ENCODE measurements around the gene GDA. TPM values are rescaled to one million over a fixed set of nuclear protein-coding genes. Genes with fewer than 3 reads are reported as not detected.

The GDA gene
- total and polyA plus RNA-seq, 9 donors: 0.16 to 6.1 (median 0.25) TPM

DNA sequence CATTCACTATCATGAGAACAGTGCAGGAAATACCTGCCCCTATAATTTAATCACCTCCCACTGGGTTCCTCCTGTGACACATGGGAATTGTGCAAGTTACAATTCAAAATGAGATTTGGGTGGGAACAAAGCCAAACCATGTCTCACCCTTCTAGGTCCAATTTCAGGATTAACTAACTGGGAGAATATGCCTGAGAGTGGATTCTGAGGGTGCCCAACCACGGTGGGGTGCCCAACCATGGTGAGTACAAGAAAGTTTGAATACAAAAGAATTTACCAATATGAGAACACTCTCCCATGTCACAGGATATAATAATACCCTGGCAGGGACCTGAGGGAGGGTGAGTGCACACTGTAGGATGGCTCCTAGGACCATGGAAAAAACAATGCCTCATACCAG lies 17.2 kb upstream of the GDA start:
- DNase-seq: no peak
- Histone ChIP-seq H3K27me3 (ENCODE audit: control insufficient read depth, insufficient read depth, low read length) (no peaks in the 10 kb centered on the region), H3K4me1 (ENCODE audit: control insufficient read depth, insufficient read depth, low read length) (no peaks in the 10 kb centered on the region), H3K27ac (ENCODE audit: low read length) (no peak overlapping the region), H3K9me3 (replicated peaks; ENCODE audit: control insufficient read depth, low read depth, low read length) (no peaks in the 10 kb centered on the region), H3K36me3 (ENCODE audit: control insufficient read depth, insufficient read depth, low read length) (no peaks in the 10 kb centered on the region), H3K4me3 (ENCODE audit: low read length) (no peak overlapping the region)
- no CpG with 5 or more reads among the region's 1 CpG for WGBS (ENCODE audit: insufficient coverage)

DNA sequence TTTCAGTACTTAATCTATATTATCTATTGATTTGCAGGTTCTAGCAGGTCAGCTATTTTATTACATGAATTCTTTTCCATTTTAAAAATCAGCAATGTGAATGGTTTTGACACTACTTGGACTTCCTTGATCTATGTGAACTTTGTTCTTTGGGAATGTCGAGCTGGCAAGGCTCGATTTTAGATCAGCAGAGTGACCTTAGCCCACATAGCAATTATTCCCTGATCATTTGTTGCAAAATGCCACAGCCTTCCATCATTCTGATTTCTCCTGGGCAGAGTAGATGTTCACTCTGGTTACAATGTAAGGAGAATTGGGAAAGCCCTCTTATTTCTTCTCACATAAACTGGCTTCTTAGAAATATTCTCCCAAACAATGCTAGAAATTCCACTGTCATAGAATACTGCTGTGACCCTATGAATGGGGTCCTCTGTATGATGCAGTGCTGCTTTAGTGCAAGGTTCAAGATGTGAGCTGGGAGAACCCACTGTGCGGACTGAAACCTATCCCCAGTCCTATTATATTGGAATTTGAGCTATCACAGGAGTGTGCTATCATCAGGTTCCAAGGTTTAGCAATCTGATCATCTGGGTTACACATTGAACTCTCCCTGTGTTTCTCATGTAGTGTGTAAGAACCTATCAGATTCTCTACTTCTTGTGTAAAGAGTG lies 15.7 kb upstream of the GDA start:
- no peaks in the 10 kb centered on the region for H3K36me3 ChIP-seq (ENCODE audit: control insufficient read depth, insufficient read depth, low read length)
- WGBS (ENCODE audit: insufficient coverage): no CpG with 5 or more reads among the region's 3 CpGs
- DNase-seq: no peak
- H3K9me3 ChIP-seq (replicated peaks; ENCODE audit: control insufficient read depth, low read depth, low read length): no peaks in the 10 kb centered on the region
- no peak overlapping the region for H3K4me3 ChIP-seq (ENCODE audit: low read length)
- no peaks in the 10 kb centered on the region for H3K27me3 ChIP-seq (ENCODE audit: control insufficient read depth, insufficient read depth, low read length)
- H3K27ac ChIP-seq (ENCODE audit: low read length): no peak overlapping the region
- no peaks in the 10 kb centered on the region for H3K4me1 ChIP-seq (ENCODE audit: control insufficient read depth, insufficient read depth, low read length)

DNA sequence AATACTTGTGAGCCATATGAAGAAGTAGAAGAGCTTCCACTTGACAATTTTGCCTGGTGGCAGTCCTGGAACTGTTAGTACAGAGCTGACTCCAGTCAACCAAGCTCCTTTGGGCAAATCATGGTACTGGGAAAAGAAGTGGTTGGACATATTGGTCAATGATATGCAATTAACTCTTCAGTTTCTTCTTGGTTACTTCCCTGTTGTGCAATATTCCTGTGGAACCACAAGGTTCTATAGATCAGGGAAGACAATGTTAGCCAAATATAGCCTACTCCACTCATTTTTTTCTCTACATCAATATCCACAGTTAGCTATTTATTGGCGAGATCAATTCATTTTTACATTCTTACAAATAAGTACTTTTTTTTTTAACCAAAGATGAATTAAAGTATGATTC lies 14.4 kb upstream of the GDA start:
- no peak for DNase-seq
- Histone ChIP-seq H3K4me3 (ENCODE audit: low read length) (no peak overlapping the region), H3K27ac (ENCODE audit: low read length) (no peak overlapping the region), H3K36me3 (ENCODE audit: control insufficient read depth, insufficient read depth, low read length) (no peaks in the 10 kb centered on the region), H3K27me3 (ENCODE audit: control insufficient read depth, insufficient read depth, low read length) (no peaks in the 10 kb centered on the region), H3K4me1 (ENCODE audit: control insufficient read depth, insufficient read depth, low read length) (no peaks in the 10 kb centered on the region), H3K9me3 (replicated peaks; ENCODE audit: control insufficient read depth, low read depth, low read length) (no peaks in the 10 kb centered on the region)
- no CpG with 5 or more reads among the region's 1 CpG for WGBS (ENCODE audit: insufficient coverage)

DNA sequence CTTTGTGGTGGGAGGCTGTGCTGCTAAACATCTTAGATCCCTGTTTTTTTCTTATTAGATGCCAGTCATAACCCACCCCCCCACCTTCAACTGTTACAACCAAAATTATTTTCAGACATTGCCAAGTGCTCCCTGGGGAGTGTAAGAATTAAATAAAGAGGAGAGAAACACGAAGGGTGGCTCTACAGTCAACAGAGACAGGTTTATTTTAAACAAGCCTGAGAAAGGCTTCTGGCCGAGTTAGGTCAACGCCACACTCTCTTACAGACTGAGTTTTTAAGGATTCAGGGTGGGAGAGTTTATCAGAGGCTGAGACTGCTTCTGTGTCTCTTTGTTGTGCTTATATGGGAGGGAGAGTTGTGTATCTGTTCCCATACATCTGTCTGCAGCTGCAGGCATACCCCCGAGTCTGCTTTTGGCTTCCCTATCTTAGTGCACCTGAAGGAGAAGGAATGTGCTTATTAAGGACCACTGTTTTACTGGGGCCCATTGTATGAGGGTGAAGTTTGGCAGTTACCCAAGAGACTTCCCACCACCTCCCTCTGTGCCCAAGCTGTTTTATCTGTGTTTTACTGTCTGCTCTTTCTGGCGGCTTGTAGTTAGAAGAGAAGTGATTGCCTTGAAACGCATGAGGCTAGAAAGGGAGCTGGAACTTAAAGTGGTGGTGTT lies 11.4 kb upstream of the GDA start:
- H3K36me3 ChIP-seq (ENCODE audit: control insufficient read depth, insufficient read depth, low read length): no peaks in the 10 kb centered on the region
- H3K4me3 ChIP-seq (ENCODE audit: low read length): no peak overlapping the region
- 80% methylated on average over 3 of the region's 6 CpGs for WGBS (ENCODE audit: insufficient coverage)
- no peaks in the 10 kb centered on the region for H3K9me3 ChIP-seq (replicated peaks; ENCODE audit: control insufficient read depth, low read depth, low read length)
- no peak for DNase-seq
- no peak overlapping the region for H3K27ac ChIP-seq (ENCODE audit: low read length)
- H3K4me1 ChIP-seq (ENCODE audit: control insufficient read depth, insufficient read depth, low read length): no peaks in the 10 kb centered on the region
- H3K27me3 ChIP-seq (ENCODE audit: control insufficient read depth, insufficient read depth, low read length): no peaks in the 10 kb centered on the region

- H3K27ac ChIP-seq (ENCODE audit: low read length): no peak overlapping the region
- no peak overlapping the region for H3K4me3 ChIP-seq (ENCODE audit: low read length)
- H3K9me3 ChIP-seq (replicated peaks; ENCODE audit: control insufficient read depth, low read depth, low read length): no peaks in the 10 kb centered on the region
- no peaks in the 10 kb centered on the region for H3K27me3 ChIP-seq (ENCODE audit: control insufficient read depth, insufficient read depth, low read length)
- H3K4me1 ChIP-seq (ENCODE audit: control insufficient read depth, insufficient read depth, low read length): no peaks in the 10 kb centered on the region
- no peaks in the 10 kb centered on the region for H3K36me3 ChIP-seq (ENCODE audit: control insufficient read depth, insufficient read depth, low read length)
- WGBS (ENCODE audit: insufficient coverage): no CpG with 5 or more reads among the region's 2 CpGs
- DNase-seq: no peak
Measured at GRCh38 chr9:72139226-72139625, 10.0 kb upstream of the GDA start.

GRCh38 chr9:72140586-72140985 lies 8.7 kb upstream of the GDA start:
- WGBS (ENCODE audit: insufficient coverage): no CpG with 5 or more reads among the region's 4 CpGs
- Histone ChIP-seq H3K4me1 (ENCODE audit: control insufficient read depth, insufficient read depth, low read length) (no peaks in the 10 kb centered on the region), H3K27me3 (ENCODE audit: control insufficient read depth, insufficient read depth, low read length) (no peaks in the 10 kb centered on the region), H3K9me3 (replicated peaks; ENCODE audit: control insufficient read depth, low read depth, low read length) (no peaks in the 10 kb centered on the region), H3K4me3 (ENCODE audit: low read length) (no peak overlapping the region), H3K36me3 (ENCODE audit: control insufficient read depth, insufficient read depth, low read length) (no peaks in the 10 kb centered on the region), H3K27ac (ENCODE audit: low read length) (no peak overlapping the region)
- DNase-seq: no peak

DNA sequence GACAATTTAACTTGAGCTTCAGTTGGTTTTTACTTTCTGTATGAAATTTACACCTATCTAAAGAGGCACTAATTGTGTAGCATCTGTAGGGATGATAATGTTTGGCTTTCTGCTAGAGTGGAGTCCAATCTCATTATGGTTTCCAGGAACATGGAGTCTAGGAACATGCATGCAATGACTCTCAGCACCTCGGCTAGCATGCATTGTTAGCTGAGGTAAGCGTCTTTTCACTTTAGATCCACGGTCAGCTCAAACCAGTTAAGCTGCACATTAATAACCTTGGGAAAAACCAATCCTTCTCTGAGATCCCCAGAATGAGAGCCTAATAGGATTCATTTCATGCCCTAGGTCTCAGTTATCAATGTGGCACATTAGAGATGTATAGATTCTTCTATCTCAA lies 7.8 kb upstream of the GDA start:
- no peaks in the 10 kb centered on the region for H3K9me3 ChIP-seq (replicated peaks; ENCODE audit: control insufficient read depth, low read depth, low read length)
- DNase-seq: no peak
- no peaks in the 10 kb centered on the region for H3K4me1 ChIP-seq (ENCODE audit: control insufficient read depth, insufficient read depth, low read length)
- WGBS (ENCODE audit: insufficient coverage): 80% methylated on average over 1 of the region's 3 CpGs
- H3K36me3 ChIP-seq (ENCODE audit: control insufficient read depth, insufficient read depth, low read length): no peaks in the 10 kb centered on the region
- no peaks in the 10 kb centered on the region for H3K27me3 ChIP-seq (ENCODE audit: control insufficient read depth, insufficient read depth, low read length)
- no peak overlapping the region for H3K27ac ChIP-seq (ENCODE audit: low read length)
- no peak overlapping the region for H3K4me3 ChIP-seq (ENCODE audit: low read length)

DNA sequence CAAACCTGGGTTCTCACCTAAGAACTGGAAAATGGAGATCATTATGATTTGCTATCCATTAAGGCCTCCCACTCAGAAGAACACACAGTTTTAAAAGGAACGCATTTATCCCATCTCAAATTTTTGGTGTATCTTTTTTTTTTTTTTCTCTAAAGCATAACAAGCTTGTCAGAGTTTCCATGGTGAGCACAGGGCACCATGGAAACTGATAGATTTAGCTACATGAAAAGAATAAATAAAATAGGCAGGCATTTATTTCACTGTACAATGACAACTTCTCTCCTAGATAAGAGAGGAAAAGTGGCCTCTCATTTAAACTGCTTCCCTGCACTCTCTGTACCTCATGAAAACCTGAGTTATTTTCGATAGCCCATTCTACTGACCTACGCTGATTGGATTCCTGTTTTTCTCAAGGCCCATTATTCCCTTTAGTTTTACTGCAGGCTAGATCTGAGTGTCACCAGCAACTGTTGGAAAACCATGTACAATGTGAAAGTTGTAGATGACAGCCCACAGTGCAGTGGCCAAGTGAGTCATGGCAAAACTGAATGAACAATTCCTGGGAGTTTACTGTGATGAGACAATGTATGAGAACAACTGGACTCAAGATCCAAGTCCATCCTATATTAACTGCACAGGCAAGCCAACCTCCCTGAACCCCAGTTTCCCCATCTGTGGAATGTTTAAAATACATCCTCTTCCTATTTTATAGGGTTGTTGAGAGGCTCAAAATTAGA lies 4.3 kb upstream of the GDA start:
- no peak overlapping the region for H3K27ac ChIP-seq (ENCODE audit: low read length)
- H3K4me1 ChIP-seq (ENCODE audit: control insufficient read depth, insufficient read depth, low read length): peaks cover 6% of the 10 kb centered on the region
- peaks cover 22% of the 10 kb centered on the region for H3K27me3 ChIP-seq (ENCODE audit: control insufficient read depth, insufficient read depth, low read length)
- H3K9me3 ChIP-seq (replicated peaks; ENCODE audit: control insufficient read depth, low read depth, low read length): no peaks in the 10 kb centered on the region
- DNase-seq: no peak
- WGBS (ENCODE audit: insufficient coverage): 80% methylated on average over 2 of the region's 3 CpGs
- H3K4me3 ChIP-seq (ENCODE audit: low read length): no peak overlapping the region
- no peaks in the 10 kb centered on the region for H3K36me3 ChIP-seq (ENCODE audit: control insufficient read depth, insufficient read depth, low read length)

GRCh38 chr9:72145733-72146505 lies 3.3 kb upstream of the GDA start:
- H3K4me1 ChIP-seq (ENCODE audit: control insufficient read depth, insufficient read depth, low read length): peaks cover 6% of the 10 kb centered on the region
- 88% methylated on average over 1 of the region's 2 CpGs for WGBS (ENCODE audit: insufficient coverage)
- H3K27ac ChIP-seq (ENCODE audit: low read length): no peak overlapping the region
- DNase-seq: no peak
- H3K36me3 ChIP-seq (ENCODE audit: control insufficient read depth, insufficient read depth, low read length): no peaks in the 10 kb centered on the region
- H3K27me3 ChIP-seq (ENCODE audit: control insufficient read depth, insufficient read depth, low read length): peaks cover 22% of the 10 kb centered on the region
- H3K4me3 ChIP-seq (ENCODE audit: low read length): no peak overlapping the region
- H3K9me3 ChIP-seq (replicated peaks; ENCODE audit: control insufficient read depth, low read depth, low read length): no peaks in the 10 kb centered on the region

GRCh38 chr9:72147676-72148075 lies 1.6 kb upstream of the GDA start:
- peaks cover 6% of the 10 kb centered on the region for H3K4me1 ChIP-seq (ENCODE audit: control insufficient read depth, insufficient read depth, low read length)
- H3K9me3 ChIP-seq (replicated peaks; ENCODE audit: control insufficient read depth, low read depth, low read length): no peaks in the 10 kb centered on the region
- H3K27ac ChIP-seq (ENCODE audit: low read length): no peak overlapping the region
- 33% methylated on average over 3 of the region's 5 CpGs for WGBS (ENCODE audit: insufficient coverage)
- peaks cover 22% of the 10 kb centered on the region for H3K27me3 ChIP-seq (ENCODE audit: control insufficient read depth, insufficient read depth, low read length)
- DNase-seq: no peak
- H3K4me3 ChIP-seq (ENCODE audit: low read length): no peak overlapping the region
- H3K36me3 ChIP-seq (ENCODE audit: control insufficient read depth, insufficient read depth, low read length): no peaks in the 10 kb centered on the region

Measured in muscle of leg (tissue), 11 donors.